HepG2 (cell line): ENCODE measurements around the gene SCYGR8. TPM values are rescaled to one million over a fixed set of nuclear protein-coding genes. Genes with fewer than 3 reads are reported as not detected.
A peak's percentile ranks its signal among the peaks of the same experiment; 100 is the strongest.

Source experiments
- E2F2 ChIP-seq: sonication (generic); formaldehyde crosslinking; IDR thresholded peaks from 2 replicates; pipeline ENCODE4 v1.4.0; 2020; ENCODE audit warnings: missing genetic modification reagents, borderline replicate concordance
- SOX6 ChIP-seq, 2 experiments: fragments of 450-650 bp in 1 of 2; sonication (generic) in 1 of 2; formaldehyde crosslinking in 1 of 2; IDR thresholded peaks; 2 replicates each; pipeline versions ENCODE4 v1.4.0 to v1.6.1; 2017 to 2020; ENCODE audit warnings: antibody characterized with exemption in 1 of 2, mild to moderate bottlenecking in 1 of 2, missing genetic modification reagents in 1 of 2
- TOE1 ChIP-seq: sonication (generic); formaldehyde crosslinking; IDR thresholded peaks from 2 replicates; pipeline ENCODE4 v1.4.0; 2020; ENCODE audit warnings: mild to moderate bottlenecking, missing genetic modification reagents
- ZNF609 ChIP-seq: sonication (generic); formaldehyde crosslinking; IDR thresholded peaks from 2 replicates; pipeline ENCODE4 v1.4.0; 2020; ENCODE audit warnings: mild to moderate bottlenecking, missing genetic modification reagents, borderline replicate concordance
- polyA plus RNA-seq, 8 experiments: library from polyadenylated mRNA; depleted of rRNA in 3 of 8; stranded (reverse) in 7 of 8; unstranded in 1 of 8; fragments of >200 nt; fragmentation: Illumina TruSeq in 4 of 8; extraction: Trizol in 4 of 8; gene quantifications; 2 replicates each; pipeline versions ENCODE4 v1.2.1 to v1.2.3, GENCODE V29; 2011 to 2016; ENCODE audit warnings: low read depth in 4 of 8, missing spikeins in 1 of 8, mixed read lengths in 1 of 8; ENCODE audit not compliant: insufficient read depth in 1 of 8
- total RNA-seq, 5 experiments: library from RNA; depleted of rRNA; stranded (reverse); fragments of >200 nt; fragmentation: Illumina TruSeq; extraction: Trizol; gene quantifications; 2 replicates each; pipeline ENCODE4 v1.2.3, GENCODE V29; 2016; ENCODE audit warnings: low read depth in 1 of 5
- TF ChIP-seq, protein P1 (sequence below): sonication (generic); formaldehyde crosslinking; IDR thresholded peaks from 2 replicates; pipeline ENCODE4 v1.8.1; 2023; ENCODE audit warnings: mild to moderate bottlenecking, moderate library complexity, missing genetic modification reagents
- TF ChIP-seq, protein P2 (sequence below): fragments of 450-650 bp; IDR thresholded peaks from 2 replicates; pipeline ENCODE4 v1.6.1; 2017; ENCODE audit warnings: mild to moderate bottlenecking
- TF ChIP-seq, protein P3 (sequence below): sonication (generic); formaldehyde crosslinking; conservative IDR thresholded peaks from 2 replicates; pipeline ENCODE4 v1.8.0; 2022; ENCODE audit warnings: missing genetic modification reagents

The SCYGR8 gene
- total and polyA plus RNA-seq, 2 of the 13 experiments (the other 11 are each of a cell fraction or from before 2014, with no cell fraction given): not detected

- TF ChIP-seq ZNF609 (CRISPR knock-in tag): no peak
- TF ChIP-seq, protein P1, sequence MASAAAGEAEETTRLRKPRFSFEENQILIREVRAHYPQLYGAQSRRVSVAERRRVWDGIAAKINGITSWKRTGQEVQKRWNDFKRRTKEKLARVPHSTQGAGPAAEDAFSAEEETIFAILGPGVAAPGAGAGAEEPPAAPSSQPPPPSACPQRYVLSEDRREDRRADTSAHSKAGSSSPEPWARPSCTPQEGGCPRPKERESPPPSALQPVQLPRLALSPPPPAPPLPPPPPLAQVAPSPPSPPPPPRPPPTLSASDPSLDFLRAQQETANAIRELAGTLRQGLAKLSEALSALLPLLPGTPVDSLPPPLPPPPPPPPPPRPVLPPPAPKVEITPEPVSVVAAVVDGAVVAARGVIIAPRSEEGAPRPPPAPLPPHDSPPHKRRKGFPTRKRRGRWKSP: no peak
- no peak for TF ChIP-seq E2F2 (CRISPR knock-in tag)
- TF ChIP-seq TOE1 (CRISPR knock-in tag): no peak
- TF ChIP-seq SOX6 (IDR thresholded peaks at IDR 0.05): no peak
- peak; percentile 28; the same call in 1 of the 2 replicates for TF ChIP-seq SOX6 (CRISPR knock-in tag; IDR thresholded peaks at IDR 0.05)
- TF ChIP-seq, protein P2, sequence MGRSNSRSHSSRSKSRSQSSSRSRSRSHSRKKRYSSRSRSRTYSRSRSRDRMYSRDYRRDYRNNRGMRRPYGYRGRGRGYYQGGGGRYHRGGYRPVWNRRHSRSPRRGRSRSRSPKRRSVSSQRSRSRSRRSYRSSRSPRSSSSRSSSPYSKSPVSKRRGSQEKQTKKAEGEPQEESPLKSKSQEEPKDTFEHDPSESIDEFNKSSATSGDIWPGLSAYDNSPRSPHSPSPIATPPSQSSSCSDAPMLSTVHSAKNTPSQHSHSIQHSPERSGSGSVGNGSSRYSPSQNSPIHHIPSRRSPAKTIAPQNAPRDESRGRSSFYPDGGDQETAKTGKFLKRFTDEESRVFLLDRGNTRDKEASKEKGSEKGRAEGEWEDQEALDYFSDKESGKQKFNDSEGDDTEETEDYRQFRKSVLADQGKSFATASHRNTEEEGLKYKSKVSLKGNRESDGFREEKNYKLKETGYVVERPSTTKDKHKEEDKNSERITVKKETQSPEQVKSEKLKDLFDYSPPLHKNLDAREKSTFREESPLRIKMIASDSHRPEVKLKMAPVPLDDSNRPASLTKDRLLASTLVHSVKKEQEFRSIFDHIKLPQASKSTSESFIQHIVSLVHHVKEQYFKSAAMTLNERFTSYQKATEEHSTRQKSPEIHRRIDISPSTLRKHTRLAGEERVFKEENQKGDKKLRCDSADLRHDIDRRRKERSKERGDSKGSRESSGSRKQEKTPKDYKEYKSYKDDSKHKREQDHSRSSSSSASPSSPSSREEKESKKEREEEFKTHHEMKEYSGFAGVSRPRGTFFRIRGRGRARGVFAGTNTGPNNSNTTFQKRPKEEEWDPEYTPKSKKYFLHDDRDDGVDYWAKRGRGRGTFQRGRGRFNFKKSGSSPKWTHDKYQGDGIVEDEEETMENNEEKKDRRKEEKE: no peak
- TF ChIP-seq, protein P3, sequence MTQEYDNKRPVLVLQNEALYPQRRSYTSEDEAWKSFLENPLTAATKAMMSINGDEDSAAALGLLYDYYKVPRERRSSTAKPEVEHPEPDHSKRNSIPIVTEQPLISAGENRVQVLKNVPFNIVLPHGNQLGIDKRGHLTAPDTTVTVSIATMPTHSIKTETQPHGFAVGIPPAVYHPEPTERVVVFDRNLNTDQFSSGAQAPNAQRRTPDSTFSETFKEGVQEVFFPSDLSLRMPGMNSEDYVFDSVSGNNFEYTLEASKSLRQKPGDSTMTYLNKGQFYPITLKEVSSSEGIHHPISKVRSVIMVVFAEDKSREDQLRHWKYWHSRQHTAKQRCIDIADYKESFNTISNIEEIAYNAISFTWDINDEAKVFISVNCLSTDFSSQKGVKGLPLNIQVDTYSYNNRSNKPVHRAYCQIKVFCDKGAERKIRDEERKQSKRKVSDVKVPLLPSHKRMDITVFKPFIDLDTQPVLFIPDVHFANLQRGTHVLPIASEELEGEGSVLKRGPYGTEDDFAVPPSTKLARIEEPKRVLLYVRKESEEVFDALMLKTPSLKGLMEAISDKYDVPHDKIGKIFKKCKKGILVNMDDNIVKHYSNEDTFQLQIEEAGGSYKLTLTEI (CRISPR knock-in tag): no peak
Observed at GRCh38 chr2:227717687-227718567, 27.8 kb upstream of the SCYGR8 start, which contains the start of gene SLC19A3 (continued).
